HCEC 1CT (cell line): Measurements from ENCODE around the gene PLD5.

Source experiments
- DNase-seq: peaks from one replicate; pipeline ENCODE4 v3.0.0-alpha.2; 2017

Gene PLD5

DNA sequence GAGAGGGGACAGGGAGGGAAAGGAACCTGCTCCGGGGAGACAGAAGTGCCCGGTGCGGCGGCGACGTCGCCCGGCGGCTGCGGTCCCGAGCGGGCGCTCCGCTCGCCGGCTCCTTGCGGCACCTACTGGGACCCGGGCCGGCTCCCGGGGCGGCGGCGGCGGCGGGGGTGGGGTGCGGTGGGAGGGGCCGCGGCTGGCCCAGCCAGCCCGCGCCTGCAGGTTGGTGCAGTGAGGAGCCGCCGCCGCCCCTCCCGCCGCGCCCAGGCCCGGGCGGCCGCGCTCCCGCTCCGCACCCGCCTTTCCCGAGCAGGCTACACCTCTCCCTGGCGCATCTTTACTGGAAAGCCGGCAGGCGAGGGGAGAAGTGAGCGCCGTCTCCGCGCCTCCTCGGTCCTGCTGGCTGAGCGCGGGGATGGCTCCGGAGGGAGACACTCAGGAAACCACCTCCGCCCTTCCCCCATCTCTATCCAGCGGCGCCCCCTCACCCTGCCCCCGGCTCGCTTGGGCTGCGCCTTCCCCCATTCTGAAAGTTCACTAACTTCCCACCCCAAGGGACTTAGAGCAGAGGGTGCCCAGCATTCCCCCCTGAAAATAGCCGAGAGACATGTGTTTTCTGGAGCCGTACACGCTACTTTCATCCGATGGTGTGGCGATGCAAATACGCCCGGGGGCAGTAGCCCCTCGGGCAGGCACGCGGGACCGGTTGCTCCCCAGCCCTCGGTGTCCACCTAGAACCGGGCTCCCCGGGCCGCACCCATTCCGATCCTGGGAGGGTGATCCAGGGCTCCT, at the start of gene PLD5:
Gene PLD5 (minus strand): TSS at position 127 of the 789 bp plus-strand sequence.
- DNase-seq: no peak

DNA sequence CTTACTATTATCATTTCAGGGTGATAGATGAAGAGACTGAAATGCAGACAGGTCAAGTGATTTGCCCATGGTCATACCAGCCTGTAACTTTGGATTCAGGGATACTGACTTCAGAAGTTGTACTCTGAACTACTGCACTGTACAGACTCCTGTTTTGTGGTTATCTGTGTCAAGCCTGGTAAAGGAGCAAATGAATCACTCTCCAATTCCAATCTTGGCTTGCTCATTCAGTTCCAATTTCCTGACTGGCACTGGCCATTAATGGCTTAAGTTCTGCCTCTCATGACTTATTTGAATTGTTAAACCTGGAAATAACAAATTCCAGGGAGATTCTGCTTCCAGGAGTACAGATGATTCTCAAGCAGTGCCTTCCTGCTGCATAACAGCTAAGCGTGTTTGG, 45.4 kb upstream of the PLD5 start:
- DNase-seq: no peak

DNA sequence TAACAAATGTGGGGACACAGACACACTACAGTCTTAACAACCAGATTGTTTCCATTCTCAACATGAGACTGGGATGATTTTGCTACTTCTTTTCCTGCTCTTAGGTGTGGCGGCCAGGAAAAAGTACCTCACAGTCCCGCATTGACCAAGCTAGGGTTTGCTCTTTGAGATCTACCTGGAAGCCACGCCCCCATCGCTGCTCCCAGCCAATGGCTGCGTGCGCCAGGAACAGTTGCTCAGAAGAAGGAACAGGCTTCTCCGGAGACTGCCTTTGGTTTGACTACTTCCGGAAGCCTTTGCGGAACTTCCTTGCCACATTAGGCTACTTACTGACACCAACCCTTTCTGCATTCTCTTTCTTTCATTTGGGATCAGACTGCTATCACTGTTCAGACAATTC, 44.2 kb upstream of the PLD5 start:
- no peak for DNase-seq

DNA sequence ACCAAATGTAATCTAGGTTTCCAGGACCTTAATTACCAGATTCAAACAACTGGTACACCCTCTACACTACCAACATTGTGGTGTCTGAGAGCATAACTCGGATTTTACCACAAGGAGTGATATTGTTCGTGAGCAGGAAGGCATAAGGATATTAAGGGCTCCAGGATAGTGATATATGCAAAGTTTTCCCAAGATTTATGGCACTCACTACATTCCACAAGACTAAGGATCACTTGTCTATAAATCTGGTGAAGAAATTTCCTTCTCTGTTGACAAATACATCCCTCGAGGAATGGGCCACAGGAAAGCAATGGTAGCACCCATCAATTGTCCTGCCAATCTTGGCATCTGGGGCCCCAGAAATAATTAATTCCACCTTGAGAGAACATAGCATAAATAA, 43.1 kb upstream of the PLD5 start:
- DNase-seq: no peak

DNA sequence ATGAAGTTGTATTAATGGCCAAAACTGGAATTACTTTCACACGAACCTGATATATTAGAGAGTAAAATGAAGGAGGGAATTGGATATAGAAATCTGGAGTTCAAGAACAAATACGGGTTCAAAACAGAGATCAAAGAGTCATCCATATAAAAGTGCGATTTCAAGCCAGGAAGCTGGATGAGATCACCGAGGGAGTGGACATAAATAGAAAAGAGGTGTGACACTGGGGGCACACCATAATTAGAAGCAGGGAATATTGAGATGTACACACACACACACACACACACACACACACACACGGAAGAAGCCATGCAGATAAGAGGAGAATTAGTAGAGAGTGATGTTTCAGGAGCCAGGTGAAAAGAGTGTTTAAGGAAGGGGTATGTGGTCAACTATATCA, 32.3 kb upstream of the PLD5 start:
- DNase-seq: no peak

DNA sequence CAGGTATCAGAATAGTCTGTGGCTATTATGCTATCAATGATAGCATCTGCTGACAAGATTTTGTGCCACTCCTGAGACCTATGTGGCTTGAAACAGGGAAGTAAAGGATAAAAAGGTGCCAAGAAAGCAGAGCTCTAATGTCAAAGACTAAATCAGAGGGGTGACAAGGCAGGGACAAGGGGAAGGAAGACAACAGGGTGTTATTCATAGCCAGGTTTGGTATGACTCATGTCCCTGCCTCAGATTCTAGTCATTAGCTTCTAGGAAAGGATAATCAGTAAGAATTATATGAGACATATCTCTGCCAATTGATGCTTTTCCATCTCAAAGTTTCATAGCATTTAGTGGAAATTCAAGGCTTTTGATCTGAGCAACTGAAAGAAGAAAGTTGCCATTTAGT, 31.8 kb upstream of the PLD5 start:
- no peak for DNase-seq

DNA sequence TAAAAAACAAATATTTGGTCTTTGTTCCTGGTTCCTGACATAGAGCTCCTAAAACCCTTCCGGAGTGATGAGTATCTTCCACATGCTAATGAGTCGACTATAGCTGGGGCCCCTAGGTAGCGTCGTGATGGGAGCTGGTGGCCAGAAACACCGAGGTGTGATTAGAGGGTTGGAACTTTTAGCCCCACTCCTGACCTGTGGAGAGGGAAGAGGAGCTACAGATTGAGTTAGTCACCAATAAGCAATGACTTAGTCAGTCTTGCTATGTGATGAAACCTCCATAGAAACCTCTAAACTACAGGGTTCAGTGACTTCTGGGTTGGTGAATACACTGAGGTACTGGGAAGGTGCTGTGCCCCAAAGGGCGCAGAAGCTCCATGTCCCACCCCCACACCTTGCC, 30.1 kb upstream of the PLD5 start:
- DNase-seq: no peak

DNA sequence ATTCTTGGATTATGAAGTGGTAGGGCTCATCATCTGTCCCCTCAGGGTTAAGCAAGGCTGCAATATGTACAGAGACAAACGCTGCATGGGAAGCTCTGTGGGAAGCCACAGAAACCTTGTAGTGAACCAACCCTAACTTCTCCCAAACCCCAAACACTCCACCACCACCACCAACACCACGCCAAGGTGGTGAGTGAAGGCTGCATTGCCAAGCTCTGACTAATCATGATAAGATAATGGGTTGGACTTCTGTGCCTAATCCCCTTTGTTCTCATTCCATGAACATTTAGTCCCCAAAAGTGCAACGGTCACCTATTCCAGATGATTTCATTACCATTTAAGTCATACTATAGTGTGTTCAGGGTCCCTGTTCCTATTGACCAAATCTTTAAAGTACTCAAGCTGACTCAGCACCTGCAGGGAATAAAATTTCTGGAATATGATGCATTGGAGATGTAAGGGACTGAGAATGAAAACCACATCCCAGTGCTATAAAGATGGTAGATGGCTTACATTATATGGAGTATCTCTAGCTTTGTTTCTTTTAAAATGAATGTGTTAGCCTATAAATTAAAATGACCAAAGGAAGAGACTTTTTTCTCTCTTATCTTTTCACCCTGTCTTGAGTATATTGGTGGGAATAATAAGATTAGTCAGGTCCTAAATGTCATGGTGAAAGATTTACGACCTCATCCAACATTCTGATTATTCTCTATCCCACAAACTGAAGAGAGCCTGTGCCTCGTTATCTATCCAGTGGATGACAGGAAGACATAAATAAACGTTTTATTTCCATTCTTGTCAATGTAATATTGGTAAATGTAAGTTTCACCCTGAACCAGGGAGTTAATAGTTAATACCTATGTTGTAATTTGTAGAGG, 22.6 kb upstream of the PLD5 start:
- no peak for DNase-seq

DNA sequence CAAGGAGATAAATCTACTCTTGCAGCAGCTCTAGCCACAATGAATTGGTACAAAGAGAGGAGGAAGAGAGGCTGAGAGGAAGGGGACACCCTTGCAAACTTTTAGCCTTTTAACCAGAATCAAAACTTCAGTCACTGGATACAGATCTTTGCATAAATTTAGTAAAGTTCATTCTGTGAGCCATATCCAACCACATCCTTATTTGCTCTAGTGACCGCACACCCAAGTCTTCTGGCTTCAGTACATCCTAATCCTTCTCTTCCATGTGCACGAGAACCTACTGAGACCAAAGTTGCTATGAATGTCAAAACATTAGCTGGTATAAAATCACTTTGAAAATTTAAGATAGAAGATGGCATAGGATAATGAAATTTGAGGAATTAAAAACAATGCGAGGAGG, 21.9 kb upstream of the PLD5 start:
- no peak for DNase-seq

DNA sequence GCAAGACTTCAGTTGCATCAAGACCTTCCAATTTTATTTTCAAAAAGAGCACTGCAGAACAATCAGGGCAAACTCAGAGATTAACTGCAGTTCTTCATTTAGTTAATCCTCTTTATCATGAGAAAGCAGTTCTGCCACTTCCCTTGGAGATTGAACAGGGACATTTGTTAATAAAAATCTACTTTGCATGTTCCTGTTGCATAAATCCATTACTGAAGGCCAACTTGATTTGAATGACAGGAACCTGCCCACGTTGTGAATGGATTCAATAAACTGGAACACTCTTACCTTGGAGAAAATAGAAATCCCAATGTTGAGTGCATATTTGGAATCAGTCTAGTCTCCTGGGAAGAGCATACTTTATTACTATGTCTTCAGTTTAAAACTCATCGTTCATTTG, 19.6 kb upstream of the PLD5 start:
- no peak for DNase-seq

DNA sequence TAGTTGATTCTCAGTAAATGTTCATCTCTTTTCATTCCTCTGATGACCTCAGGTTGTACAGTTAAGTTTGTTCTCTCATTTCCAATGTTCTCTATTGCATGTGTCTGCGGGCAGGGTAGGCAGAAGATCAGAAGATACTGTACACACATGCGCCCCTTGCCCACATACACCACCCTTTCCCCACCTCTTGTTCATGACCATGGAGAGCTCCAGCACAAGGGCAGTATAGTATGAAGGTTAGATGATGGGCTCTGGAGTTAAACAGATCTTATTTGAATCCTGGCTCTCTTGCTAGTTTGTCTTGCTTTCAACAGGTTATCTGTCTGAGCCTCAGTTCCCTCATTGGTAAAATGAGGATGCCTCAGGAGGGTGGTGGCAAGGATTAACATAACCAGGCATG, 17.8 kb upstream of the PLD5 start:
- no peak for DNase-seq

DNA sequence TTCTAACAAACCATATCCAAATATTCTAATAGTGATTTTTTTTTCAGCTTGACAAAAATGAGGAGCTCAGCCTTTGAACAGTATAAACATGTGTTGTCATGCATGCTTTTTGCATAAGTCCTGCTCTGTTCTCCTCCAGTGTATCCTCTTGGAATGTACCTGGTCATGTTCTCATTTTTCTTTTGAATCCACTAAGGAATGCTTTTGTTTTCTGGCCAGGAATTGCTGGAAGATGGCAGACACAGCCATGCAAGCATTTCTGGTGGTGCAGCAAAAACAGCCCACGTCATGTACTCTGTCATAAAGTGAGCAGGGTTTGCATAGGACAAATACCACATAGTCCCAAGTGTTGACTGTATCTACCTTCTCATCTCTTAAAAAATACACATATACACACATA, 11.5 kb upstream of the PLD5 start:
- DNase-seq: no peak

DNA sequence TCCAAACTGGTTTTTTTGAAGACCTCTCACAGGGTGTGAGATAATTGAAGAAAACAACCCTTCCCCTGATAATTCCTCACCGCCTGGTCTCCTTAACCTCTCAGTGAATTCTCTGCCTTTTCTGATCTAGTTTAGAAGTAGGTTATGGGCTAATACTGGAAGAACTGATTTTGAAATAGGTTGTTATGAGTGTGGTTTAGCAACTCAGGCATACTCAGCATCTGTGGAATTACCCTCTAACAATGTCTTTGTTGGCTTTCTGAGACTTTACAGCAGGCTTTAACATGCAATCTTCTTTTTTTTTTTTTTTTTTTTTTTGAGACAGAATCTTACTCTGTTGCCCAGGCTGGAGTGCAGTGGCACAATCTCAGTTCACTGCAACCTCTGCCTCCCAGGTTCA, 10.3 kb upstream of the PLD5 start:
- DNase-seq: no peak

DNA sequence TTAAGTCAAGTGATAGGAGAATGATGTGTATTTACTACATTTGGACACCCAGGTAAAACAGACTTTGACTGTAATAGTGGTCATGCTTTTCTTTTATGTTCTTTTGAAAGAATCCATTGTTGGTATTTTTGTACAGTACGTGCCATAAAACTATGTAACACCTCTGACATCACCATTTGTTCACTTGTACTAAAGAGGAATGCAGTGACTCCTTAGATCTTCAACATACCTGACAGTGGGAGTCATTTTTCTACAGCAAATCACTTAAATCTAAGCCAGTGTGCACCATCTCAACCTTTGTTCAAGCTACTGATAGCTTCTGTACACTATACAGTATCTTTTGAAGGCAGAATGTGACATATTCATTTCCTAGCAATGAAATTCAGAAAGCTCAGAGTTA, 6.3 kb upstream of the PLD5 start:
- DNase-seq: no peak

DNA sequence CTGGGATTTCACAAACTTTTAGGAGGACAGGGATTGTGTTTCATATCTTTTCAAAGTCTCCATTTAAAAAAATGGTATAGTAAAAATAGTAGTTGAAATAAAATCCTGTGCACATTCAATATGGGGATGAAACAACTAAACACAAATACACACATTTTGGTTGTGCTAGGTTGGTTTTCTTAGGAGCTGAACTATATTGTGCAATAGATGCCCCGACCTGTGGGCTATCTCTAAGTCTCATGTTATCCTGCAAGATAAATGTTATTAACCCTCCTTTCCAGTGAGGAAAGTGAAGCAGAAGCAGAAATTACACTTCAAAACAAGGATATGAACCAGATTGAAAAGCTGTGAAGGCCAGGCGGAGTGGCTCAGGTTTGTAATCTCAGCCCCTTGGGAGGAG, 1.3 kb upstream of the PLD5 start:
- DNase-seq: no peak

DNA sequence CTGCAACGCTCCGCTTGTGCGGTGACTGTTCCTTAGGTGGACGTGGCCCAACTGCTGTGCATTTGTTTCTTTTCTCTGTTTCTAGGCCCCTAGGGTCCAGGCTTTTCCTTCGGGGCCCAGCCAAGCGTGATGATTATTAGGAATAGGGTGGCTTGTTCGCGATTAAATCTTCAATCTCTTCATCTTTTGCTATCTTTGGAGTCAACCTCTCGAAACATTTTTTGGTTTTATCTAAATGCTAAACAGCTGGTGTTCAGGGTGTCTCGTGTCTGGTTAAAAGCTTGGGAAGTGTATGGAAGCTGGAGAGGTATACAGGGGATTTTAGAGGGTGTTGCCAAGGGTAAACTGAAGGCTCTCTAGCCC, 844 bp upstream of the PLD5 start:
- DNase-seq: no peak

DNA sequence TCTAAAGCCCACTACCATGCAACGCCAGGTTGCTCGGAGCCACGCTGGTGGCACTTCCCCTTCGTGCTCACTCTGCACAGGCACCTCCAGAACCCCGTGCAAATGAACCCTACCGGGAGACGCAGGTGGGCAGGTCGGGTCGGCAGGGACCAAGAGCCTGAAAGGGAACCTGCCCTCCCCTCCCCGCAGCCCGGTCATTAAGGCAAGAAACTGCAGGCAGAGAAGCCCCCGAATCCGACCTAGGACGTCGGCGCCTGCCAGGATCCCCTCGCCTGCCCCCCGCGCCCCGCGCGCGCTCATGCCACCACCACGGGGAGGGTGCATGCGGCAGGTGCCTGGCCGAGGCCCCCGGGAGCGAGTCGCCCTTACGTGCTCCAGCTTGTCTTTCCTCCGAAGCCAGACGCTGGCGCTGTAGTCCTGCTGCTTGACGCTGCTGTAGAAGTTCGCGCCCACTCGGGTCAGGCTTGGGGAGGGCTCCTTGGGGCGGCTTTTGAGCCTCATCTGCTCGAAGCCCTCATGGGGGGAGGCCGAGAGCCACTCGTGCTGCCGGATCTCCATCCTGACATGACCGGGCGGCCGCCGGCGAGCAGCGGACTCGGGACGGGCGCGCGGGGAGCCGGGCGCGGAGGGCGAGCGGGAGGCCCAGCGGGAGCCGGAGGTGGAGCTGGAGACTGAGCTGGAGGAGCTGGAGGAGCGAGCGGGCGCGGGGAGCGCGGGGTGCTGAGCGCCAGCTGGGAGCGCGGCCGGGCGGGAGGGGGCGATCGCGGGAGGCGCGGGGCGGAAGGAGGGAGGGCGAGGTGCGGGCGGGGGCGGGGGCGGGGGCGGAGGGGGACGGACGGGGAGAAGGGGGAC, 552 bp downstream of the PLD5 start:
- no peak for DNase-seq

DNA sequence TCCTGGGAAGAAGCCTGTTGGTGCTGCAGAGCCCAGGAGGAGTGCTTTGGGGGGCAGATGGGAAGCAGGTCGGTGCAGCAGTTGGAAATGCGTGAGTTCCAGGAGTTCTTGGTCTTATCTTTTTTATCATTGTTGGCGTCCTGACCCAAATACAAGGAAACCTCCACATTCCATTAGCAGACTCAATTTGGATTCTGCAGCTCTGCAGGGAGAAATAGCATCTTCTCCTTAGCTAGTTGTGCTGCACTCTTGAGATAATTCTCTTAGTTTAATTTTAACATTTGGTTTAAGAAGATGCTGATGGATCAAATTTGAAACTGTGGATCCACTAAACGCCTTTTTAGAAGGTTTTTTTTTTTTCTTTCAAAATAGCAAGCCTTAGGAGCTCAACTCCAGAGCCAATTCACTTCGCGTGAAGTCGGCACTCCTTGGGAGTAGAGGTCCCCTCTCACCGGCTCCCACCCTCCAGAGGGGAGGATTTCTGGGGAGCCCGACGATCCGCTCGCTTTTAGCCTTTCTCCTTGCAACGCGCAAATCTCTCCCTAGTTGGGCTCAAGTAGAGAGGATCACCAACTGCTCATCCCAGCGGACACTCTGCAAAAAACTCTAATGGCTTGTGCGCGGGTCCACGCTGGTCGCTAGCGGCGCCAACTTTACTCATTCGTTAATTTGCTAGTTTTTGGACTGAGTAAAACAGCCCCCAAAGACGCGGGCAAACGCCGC, 1.3 kb downstream of the PLD5 start:
- DNase-seq: no peak

DNA sequence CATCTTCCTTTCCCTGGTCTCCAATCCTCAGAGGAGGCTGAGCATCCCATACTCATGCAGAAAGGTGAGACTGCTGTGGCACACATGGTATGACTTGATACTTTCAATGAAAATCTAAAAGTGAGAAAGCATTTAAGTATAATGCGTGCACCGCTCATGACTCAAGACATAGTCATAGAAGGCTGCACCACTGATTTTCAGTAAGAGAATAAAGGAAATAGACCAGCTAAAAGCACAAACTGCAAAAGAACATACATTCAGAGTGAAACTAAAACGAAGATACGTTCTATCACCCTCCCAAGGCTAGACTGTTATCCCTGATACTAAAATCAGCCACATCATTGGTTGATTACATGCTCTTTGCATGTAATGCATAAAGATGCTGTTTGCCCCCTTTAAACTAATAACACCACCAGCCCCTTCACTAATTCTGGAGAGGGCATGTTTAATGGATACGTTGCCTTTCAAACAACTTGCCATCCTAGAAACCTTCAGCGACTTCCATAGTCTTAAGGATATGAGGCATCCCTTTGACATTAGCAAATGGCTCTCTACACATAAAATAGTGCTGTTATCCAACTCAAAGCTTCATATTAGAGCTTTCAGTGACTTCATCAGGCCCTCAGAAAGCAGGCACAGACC, 2.1 kb downstream of the PLD5 start:
- no peak for DNase-seq

DNA sequence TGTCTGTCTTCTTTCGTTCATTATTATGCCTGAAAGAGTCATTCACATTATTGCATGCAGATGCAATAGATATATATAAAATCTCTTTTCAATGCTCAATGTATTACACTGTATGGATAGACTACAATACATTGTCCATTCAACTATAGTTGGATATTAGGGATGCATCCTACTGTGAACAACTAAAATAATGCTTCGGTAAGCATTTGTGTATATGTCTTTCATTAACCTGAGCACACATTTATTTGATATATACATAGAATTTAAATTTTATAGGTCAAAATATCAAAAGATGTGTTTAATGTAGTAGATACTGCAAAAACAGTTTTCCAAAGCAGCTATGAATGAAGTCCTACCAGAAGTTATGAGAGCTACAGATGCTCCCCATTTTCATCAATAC, 8.9 kb downstream of the PLD5 start:
- no peak for DNase-seq

DNA sequence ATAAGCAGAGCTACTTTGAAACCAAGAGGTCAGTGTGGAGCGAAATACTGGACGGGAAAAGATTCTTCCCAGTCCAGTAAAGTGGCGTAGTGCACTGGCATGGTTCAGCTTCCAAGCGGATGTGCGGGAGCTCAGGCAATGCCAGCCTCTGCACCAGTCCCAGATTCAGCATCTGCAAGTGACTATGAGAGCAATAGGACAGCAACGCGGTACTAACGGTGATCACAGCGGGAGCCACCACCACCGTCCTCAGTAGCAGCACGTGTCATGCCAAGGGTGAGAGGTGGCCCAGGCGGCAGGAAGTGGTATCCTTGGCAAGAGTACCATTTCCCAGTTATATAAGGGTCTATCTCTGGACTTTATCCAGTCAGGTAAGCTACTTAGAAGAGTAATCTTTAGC, 17.8 kb downstream of the PLD5 start:
- DNase-seq: no peak

DNA sequence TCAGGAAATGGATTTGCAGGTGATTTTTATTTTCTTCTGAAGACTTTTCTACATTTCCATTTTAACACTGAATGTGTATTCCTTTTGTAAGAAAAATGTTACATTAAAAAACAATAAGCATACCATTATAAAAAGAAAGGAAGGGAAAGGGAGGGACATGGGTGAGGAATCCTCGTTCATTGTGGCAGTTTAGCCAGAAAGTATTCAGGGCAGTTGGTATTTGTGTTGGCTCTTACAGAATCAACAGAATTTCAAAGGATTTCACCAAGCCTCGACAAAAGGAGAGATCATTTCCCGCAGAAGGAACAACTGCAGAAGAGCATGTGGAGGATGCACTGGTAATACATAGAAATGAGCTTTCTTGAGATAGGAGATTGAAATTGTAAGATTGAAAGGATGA, 35.0 kb downstream of the PLD5 start:
- DNase-seq: no peak
